M059J (cell line): ENCODE results near the gene ITPR1. TPM values are rescaled to one million over a fixed set of nuclear protein-coding genes. Genes with fewer than 3 reads are reported as not detected.

Source experiments
- DNase-seq: peaks from one replicate; pipeline ENCODE4 v3.0.0-alpha.2; 2012; ENCODE audit warnings: low read depth
- total RNA-seq: library from RNA; depleted of rRNA; stranded (reverse); fragments of >200 nt; shearing (Covaris generic); gene quantifications from 2 replicates; pipeline ENCODE4 v1.2.3, GENCODE V29; 2014

ITPR1 gene
- total RNA-seq, 1 experiment from 2014 or later: 6.2 TPM

DNA sequence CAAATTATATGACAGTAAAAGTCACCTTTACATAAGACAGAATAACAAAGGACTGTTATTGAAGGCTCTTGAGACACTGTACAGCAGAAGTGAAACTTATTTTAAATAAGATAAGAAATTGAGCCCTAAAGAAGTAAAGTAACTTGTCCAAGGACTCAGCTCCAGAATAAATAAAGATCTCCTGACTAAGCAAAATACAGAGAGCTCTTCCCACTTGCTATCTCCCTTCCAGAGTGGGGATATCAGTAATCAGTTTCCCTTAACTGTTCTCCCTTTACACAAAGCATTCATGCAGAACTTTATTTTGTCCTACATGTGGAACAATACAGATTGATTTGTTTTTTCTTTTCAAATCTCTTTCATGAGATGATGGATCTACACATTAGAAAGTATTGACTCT, 356.6 kb downstream of the ITPR1 start:
- DNase-seq: no peak

- no peak for DNase-seq
These were observed 357.2 kb downstream of the ITPR1 start for GRCh38 chr3:4850211-4850927.

GRCh38 chr3:4850928-4851265, 357.7 kb downstream of the ITPR1 start:
- DNase-seq: no peak

- peak; percentile 67 for DNase-seq
These were observed 359.9 kb downstream of the ITPR1 start for GRCh38 chr3:4852780-4853748.

GRCh38 chr3:4853749-4854140, 360.6 kb downstream of the ITPR1 start:
- no peak for DNase-seq

DNA sequence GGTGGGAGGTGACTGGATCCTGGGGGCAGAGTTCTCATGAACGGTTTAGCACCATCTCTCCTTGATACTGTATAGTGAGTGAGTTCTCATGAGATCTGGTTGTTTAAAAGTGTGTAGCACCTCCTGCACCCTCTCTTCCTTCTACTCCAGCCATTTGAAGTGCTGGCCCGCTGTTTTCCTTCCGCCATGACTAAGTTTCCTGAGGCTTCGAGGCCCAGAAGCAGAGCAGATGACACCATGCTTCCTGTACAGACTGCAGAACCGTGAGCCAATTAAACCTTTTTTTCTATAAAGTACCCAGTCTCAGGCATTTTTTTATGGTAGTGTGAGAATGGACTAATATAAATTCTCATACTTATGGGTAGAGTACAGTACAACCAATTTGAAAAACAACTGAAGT, 362.5 kb downstream of the ITPR1 start:
- DNase-seq: no peak

DNA sequence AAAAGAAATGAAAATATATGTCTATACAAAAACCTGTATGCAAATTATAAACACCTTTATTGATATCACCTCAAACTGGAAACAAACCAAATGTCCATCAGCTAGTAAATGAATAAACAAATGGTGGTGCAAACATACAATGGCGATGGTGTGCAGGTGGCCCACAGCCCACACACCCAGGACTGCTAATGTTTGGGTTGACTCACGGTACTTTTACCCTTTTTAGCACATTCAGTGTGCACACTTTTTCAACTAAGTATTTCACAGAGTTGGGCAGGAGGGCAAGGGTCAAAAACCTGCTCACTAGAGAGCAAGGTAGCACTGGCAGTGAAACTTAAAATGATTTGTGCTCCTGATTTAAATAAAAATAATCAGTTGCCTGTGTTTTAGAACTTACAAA, 363.0 kb downstream of the ITPR1 start:
- no peak for DNase-seq

DNA sequence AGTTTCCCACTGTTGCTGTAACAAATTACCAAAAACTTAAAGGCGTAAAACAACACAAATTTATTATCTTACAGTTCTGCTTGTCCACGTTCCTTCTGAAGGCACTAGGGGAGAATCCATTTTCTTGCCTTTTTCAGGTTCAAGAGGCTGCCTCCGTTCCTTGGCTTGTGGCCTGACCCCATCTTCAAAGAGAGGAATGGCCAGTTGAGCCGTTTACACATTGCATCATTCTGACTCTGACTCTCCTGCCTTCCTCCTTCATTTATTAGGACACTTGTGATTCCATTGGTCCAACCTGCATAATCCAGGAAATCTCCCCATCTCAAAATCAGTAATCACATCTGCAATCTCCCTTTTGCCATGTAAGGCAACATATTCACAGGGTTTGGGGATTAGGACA, 363.4 kb downstream of the ITPR1 start:
- no peak for DNase-seq

- DNase-seq: no peak
These were observed 363.8 kb downstream of the ITPR1 start for GRCh38 chr3:4856986-4857385.

GRCh38 chr3:4859788-4860187, 366.6 kb downstream of the ITPR1 start:
- no peak for DNase-seq

GRCh38 chr3:4862973-4863372, 369.8 kb downstream of the ITPR1 start:
- DNase-seq: no peak

GRCh38 chr3:4864503-4864902, 371.4 kb downstream of the ITPR1 start:
- no peak for DNase-seq

DNA sequence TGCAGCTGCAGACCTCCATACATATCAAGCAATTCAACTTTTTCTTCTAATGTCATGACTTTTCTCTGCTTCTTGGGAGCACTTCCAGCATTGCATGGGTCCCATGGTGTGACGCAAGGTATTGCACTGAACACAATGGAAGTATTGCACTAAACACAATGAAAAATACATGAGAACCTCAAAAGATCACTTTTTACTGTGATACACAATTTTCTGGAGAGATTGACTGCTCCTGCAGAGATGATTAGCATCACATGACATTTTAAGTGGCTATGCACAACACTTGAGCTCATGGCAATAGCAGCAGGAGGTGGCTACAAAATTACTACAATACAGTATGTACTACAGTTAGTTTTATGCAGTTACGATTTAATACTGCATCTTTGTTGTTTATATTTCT, 372.6 kb downstream of the ITPR1 start:
- DNase-seq: no peak

DNA sequence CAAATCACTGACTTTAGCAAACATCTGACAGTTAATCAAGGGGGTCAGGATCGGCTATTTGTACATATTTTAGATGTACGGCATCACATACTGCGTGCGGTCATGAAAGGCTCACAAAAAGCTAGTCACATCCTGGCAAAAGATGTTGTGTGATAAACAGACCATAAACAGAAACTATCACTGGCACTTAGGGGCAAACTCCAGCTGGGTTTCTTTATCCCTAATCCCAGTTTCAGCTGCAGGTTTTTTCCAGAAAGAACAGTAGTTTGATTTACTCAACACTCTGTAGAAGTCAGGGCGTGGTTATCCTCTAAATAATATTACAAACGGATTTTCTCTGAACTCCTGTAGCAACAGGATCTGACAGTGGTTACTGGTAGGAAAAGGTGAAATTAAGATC, 373.7 kb downstream of the ITPR1 start:
- DNase-seq: no peak

- DNase-seq: no peak
These were observed 384.1 kb downstream of the ITPR1 start for GRCh38 chr3:4877173-4877787.

GRCh38 chr3:4880850-4881249, 387.7 kb downstream of the ITPR1 start:
- DNase-seq: no peak

- DNase-seq: no peak
These were observed 389.4 kb downstream of the ITPR1 start for GRCh38 chr3:4882548-4882947.

DNA sequence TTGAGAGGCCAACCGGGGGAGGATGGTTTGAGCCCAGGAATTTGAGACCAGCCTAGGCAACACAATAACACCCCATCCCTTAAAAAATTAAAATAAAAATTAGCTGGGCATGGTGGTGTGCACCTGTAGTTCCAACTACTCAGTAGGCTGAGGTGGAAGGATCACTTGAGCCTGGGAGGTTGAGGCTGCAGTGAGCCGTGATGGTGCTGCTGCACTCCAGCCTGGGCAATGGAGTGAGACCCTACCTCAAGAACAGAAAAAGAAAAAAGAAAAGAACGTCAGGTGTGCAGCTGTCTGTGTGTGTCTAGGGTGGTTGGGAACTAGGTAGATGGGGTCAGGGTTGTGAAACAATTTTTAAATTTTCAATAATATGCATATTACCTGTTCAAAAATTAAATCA, 389.9 kb downstream of the ITPR1 start:
- DNase-seq: no peak

- DNase-seq: no peak
These were observed 391.7 kb downstream of the ITPR1 start for GRCh38 chr3:4884888-4885287.

DNA sequence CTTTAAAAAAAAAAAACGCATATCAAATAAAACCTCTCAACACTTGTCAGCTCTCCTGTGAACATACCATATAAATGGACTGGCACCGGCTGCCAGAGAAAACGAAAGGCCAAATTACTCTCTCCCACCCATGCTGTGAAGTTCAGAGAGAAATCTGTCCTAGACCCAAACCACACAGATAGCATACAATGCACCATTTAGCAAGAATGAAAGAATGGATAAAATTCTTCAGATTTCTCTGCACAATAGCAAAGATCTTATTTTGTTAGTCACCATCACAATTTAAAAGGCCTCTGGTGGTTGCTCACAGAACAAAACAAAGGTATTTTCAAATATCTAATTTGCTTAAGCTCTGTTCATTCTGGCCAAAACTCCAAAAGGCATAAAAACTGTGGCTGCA, 392.2 kb downstream of the ITPR1 start:
- DNase-seq: peak; percentile 18

GRCh38 chr3:4886448-4886847, 393.3 kb downstream of the ITPR1 start:
- no peak for DNase-seq

- no peak for DNase-seq
These were observed 394.0 kb downstream of the ITPR1 start for GRCh38 chr3:4887177-4887576.
